Gastrocnemius medialis (tissue), 4 donors: Measurements from ENCODE around the gene ATG7. TPM values are rescaled to one million over a fixed set of nuclear protein-coding genes. Genes with fewer than 3 reads are reported as not detected.

ENCODE experiments used
- ATAC-seq, 2 donors: fragments of 150-250 bp; one replicate each; pipeline ENCODE4 v1.9.1; 2016
- DNase-seq, 2 donors: peaks; one replicate each; pipeline ENCODE4 v3.0.0-alpha.2; 2019
- H3K27ac ChIP-seq, 4 donors: fragments of 200-600 bp; sonication (generic); 1 replicate in 1 of 4; 2 replicates in 3 of 4; pipeline ENCODE4 v1.5.1; 2016 to 2018; ENCODE audit warnings: mild to moderate bottlenecking in 2 of 4, moderate library complexity in 1 of 4
- H3K27me3 ChIP-seq, 3 donors: fragments of 200-600 bp; sonication (generic) in 2 of 3; 1 replicate in 1 of 3; 2 replicates in 2 of 3; pipeline versions ENCODE4 v1.5.1 to v1.6.0; 2016 to 2019; ENCODE audit warnings: mild to moderate bottlenecking in 1 of 3, moderate library complexity in 1 of 3
- H3K36me3 ChIP-seq, 2 donors: fragments of 200-600 bp; sonication (generic) in 1 of 2; one replicate each; pipeline ENCODE4 v1.5.1; 2017 to 2018
- H3K4me1 ChIP-seq, 2 donors: fragments of 200-600 bp; sonication (generic) in 1 of 2; one replicate each; pipeline ENCODE4 v1.5.1; 2016 to 2017; ENCODE audit warnings: mild to moderate bottlenecking in 2 of 2
- H3K4me3 ChIP-seq, 4 donors: fragments of 200-600 bp; sonication (generic) in 3 of 4; 1 replicate in 1 of 4; 2 replicates in 3 of 4; pipeline ENCODE4 v1.5.1; 2016 to 2019; ENCODE audit warnings: mild to moderate bottlenecking in 2 of 4
- H3K9me3 ChIP-seq, 3 donors: fragments of 200-600 bp; sonication (generic) in 2 of 3; 1 replicate in 1 of 3; 2 replicates in 2 of 3; pipeline ENCODE4 v1.5.1; 2016 to 2019
- CTCF ChIP-seq, 5 experiments: fragments of 450-650 bp in 3 of 5; fragments of 200-600 bp in 2 of 5; sonication (generic) in 2 of 5; IDR thresholded peaks in 4 of 5; conservative IDR thresholded peaks in 1 of 5; 1 replicate in 4 of 5; 2 replicates in 1 of 5; pipeline ENCODE4 v1.5.1; 2016 to 2019; ENCODE audit warnings: antibody characterized with exemption in 5 of 5, mild to moderate bottlenecking in 3 of 5, moderate library complexity in 3 of 5
- POLR2A ChIP-seq, 2 donors: fragments of 450-650 bp; IDR thresholded peaks; one replicate each; pipeline ENCODE4 v1.6.1; 2017; ENCODE audit warnings: antibody characterized with exemption in 2 of 2, mild to moderate bottlenecking in 2 of 2, moderate library complexity in 2 of 2
- in situ Hi-C, 4 donors: fragments of 200-750 bp; cut with MboI; loops; one replicate each; pipeline versions ENCODE4 v1.15.0 to v1.8.0; 2017; ENCODE audit warnings: low sequenced_read_pairs in 4 of 4
- intact Hi-C: fragments of 100-400 bp; cut with DNase I; formaldehyde crosslinking; loops from one replicate; pipeline ENCODE4 v1.15.1; 2023; ENCODE audit warnings: low total_unique reads
- total RNA-seq, 4 donors: library from RNA; depleted of rRNA; stranded (reverse); fragments of >200 nt; gene quantifications; one replicate each; pipeline versions ENCODE4 v1.1.0 to v1.2.3, GENCODE V29; 2016

The ATG7 gene
- total RNA-seq, 4 donors from 2014 or later = 13.5 to 29.2 (median 15.0) TPM

GRCh38 chr3:11390411-11391131 lies 118.4 kb downstream of the ATG7 start:
- Histone ChIP-seq H3K27me3 (no peaks in the 10 kb centered on the region), H3K9me3 (no peaks in the 10 kb centered on the region), H3K27ac (no peak overlapping the region), H3K4me3 (no peak overlapping the region), H3K36me3 (no peaks in the 10 kb centered on the region), H3K4me1 (peaks cover 31 to 37% of the 10 kb centered on the region in 2 donors)
- in situ Hi-C loops (loop anchor here in 1 of 4 donors (25.0 kb wide), 1 partner anchor 122 kb away; no protein-coding TSS in a partner anchor), intact Hi-C loops (no loop called here)
- TF ChIP-seq CTCF (IDR thresholded peaks at IDR 0.05 in 4 of 5, conservative IDR thresholded peaks at IDR 0.05 in 1 of 5) (no peak), POLR2A (IDR thresholded peaks at IDR 0.05) (no peak)
- ATAC-seq = no peak
- DNase-seq = no peak

GRCh38 chr3:11391174-11391879 lies 119.1 kb downstream of the ATG7 start:
- Histone ChIP-seq H3K27ac (no peak overlapping the region), H3K4me1 (peaks cover 24 to 30% of the 10 kb centered on the region in 2 donors), H3K36me3 (no peaks in the 10 kb centered on the region), H3K4me3 (no peak overlapping the region), H3K27me3 (no peaks in the 10 kb centered on the region), H3K9me3 (no peaks in the 10 kb centered on the region)
- DNase-seq (no peak), ATAC-seq (no peak)
- intact Hi-C loops = no loop called here
- TF ChIP-seq CTCF (IDR thresholded peaks at IDR 0.05 in 4 of 5, conservative IDR thresholded peaks at IDR 0.05 in 1 of 5) (no peak), POLR2A (IDR thresholded peaks at IDR 0.05) (no peak)
- in situ Hi-C loops = loop anchor here in 1 of 4 donors (25.0 kb wide), 1 partner anchor 121 kb away; no protein-coding TSS in a partner anchor

GRCh38 chr3:11392014-11392859 lies 120.0 kb downstream of the ATG7 start:
- DNase-seq (no peak), ATAC-seq (no peak)
- no peaks in the 10 kb centered on the region for H3K27me3 ChIP-seq
- peaks cover 20 to 28% of the 10 kb centered on the region in 2 donors for H3K4me1 ChIP-seq
- H3K9me3 ChIP-seq = no peaks in the 10 kb centered on the region
- TF ChIP-seq CTCF (IDR thresholded peaks at IDR 0.05 in 4 of 5, conservative IDR thresholded peaks at IDR 0.05 in 1 of 5) (no peak), POLR2A (IDR thresholded peaks at IDR 0.05) (no peak)
- in situ Hi-C loops (loop anchor here in 1 of 4 donors (25.0 kb wide), 1 partner anchor 120 kb away; no protein-coding TSS in a partner anchor), intact Hi-C loops (no loop called here)
- H3K4me3 ChIP-seq = no peak overlapping the region
- no peak overlapping the region for H3K27ac ChIP-seq
- H3K36me3 ChIP-seq = no peaks in the 10 kb centered on the region

- peaks cover 20 to 28% of the 10 kb centered on the region in 2 donors for H3K4me1 ChIP-seq
- intact Hi-C loops (no loop called here), in situ Hi-C loops (loop anchor here in 1 of 4 donors (25.0 kb wide), 1 partner anchor 120 kb away; no protein-coding TSS in a partner anchor)
- ATAC-seq (no peak), DNase-seq (no peak)
- TF ChIP-seq POLR2A (IDR thresholded peaks at IDR 0.05) = no peak
- no peak for TF ChIP-seq CTCF (IDR thresholded peaks at IDR 0.05 in 4 of 5, conservative IDR thresholded peaks at IDR 0.05 in 1 of 5)
- no peaks in the 10 kb centered on the region for H3K36me3 ChIP-seq
- H3K27ac ChIP-seq = no peak overlapping the region
- H3K9me3 ChIP-seq = no peaks in the 10 kb centered on the region
- no peaks in the 10 kb centered on the region for H3K27me3 ChIP-seq
- H3K4me3 ChIP-seq = no peak overlapping the region
These were observed 120.6 kb downstream of the ATG7 start for GRCh38 chr3:11392860-11393114.
